HepG2 (cell line): ENCODE measurements around the gene NCOA6. TPM values are rescaled to one million over a fixed set of nuclear protein-coding genes. Genes with fewer than 3 reads are reported as not detected.
A peak's percentile ranks its signal among the peaks of the same experiment; 100 is the strongest.

Experiments used
- ATF2 ChIP-seq: sonication (generic); formaldehyde crosslinking; IDR thresholded peaks from 2 replicates; pipeline ENCODE4 v1.4.0; 2020; ENCODE audit warnings: missing genetic modification reagents
- DMAP1 ChIP-seq: IDR thresholded peaks from 2 replicates; pipeline ENCODE4 v1.6.1; 2016
- DR1 ChIP-seq: sonication (generic); formaldehyde crosslinking; IDR thresholded peaks from 2 replicates; pipeline ENCODE4 v1.8.0; 2021; ENCODE audit warnings: mild to moderate bottlenecking, missing genetic modification reagents, inconsistent platforms
- KDM2A ChIP-seq: sonication (generic); formaldehyde crosslinking; IDR thresholded peaks from 2 replicates; pipeline ENCODE4 v1.4.0; 2020; ENCODE audit warnings: low read depth, missing genetic modification reagents, borderline replicate concordance
- KLF12 ChIP-seq: sonication (generic); formaldehyde crosslinking; IDR thresholded peaks from 2 replicates; pipeline ENCODE4 v1.4.0; 2020; ENCODE audit warnings: missing genetic modification reagents, borderline replicate concordance
- MTA1 ChIP-seq: sonication (generic); formaldehyde crosslinking; IDR thresholded peaks from 2 replicates; pipeline ENCODE4 v1.4.0; 2020; ENCODE audit warnings: missing genetic modification reagents, mild to moderate bottlenecking, borderline replicate concordance
- MXD4 ChIP-seq: IDR thresholded peaks from 2 replicates; pipeline ENCODE4 v1.6.1; 2016; ENCODE audit warnings: mild to moderate bottlenecking, missing biosample characterization, missing genetic modification reagents
- MYPOP ChIP-seq: sonication (generic); formaldehyde crosslinking; IDR thresholded peaks from 2 replicates; pipeline ENCODE4 v1.8.1; 2023; ENCODE audit warnings: mild to moderate bottlenecking, moderate library complexity, missing genetic modification reagents
- NCOR1 ChIP-seq: fragments of 200-600 bp; sonication (generic); IDR thresholded peaks from 2 replicates; pipeline ENCODE4 v1.7.0; 2017; ENCODE audit warnings: antibody characterized with exemption, low read length, borderline replicate concordance
- PTBP1 ChIP-seq: fragments of 200-400 bp; formaldehyde crosslinking; IDR thresholded peaks from 2 replicates; pipeline ENCODE4 v1.6.1; 2018; ENCODE audit warnings: low read length, low read depth; ENCODE audit not compliant: poor library complexity, severe bottlenecking
- REL ChIP-seq: sonication (generic); formaldehyde crosslinking; conservative IDR thresholded peaks from 2 replicates; pipeline ENCODE4 v1.8.0; 2022; ENCODE audit warnings: mild to moderate bottlenecking, missing genetic modification reagents, moderate library complexity
- REST ChIP-seq, 2 experiments: IDR thresholded peaks; 2 replicates each; pipeline ENCODE4 v1.6.1; 2011 to 2012; ENCODE audit warnings: low read length in 2 of 2, borderline replicate concordance in 1 of 2, low read depth in 1 of 2, mild to moderate bottlenecking in 1 of 2, moderate library complexity in 1 of 2
- SOX6 ChIP-seq, 2 experiments: fragments of 450-650 bp in 1 of 2; sonication (generic) in 1 of 2; formaldehyde crosslinking in 1 of 2; IDR thresholded peaks; 2 replicates each; pipeline versions ENCODE4 v1.4.0 to v1.6.1; 2017 to 2020; ENCODE audit warnings: antibody characterized with exemption in 1 of 2, mild to moderate bottlenecking in 1 of 2, missing genetic modification reagents in 1 of 2
- ZBTB34 ChIP-seq: sonication (generic); formaldehyde crosslinking; IDR thresholded peaks from 2 replicates; pipeline ENCODE4 v1.8.0; 2022; ENCODE audit warnings: mild to moderate bottlenecking, missing genetic modification reagents
- ZBTB7A ChIP-seq: sonication (generic); formaldehyde crosslinking; IDR thresholded peaks from 2 replicates; pipeline ENCODE4 v1.8.0; 2022; ENCODE audit warnings: mild to moderate bottlenecking, missing genetic modification reagents
- ZNF34 ChIP-seq: sonication (generic); formaldehyde crosslinking; IDR thresholded peaks from 2 replicates; pipeline ENCODE4 v1.4.0; 2020; ENCODE audit warnings: mild to moderate bottlenecking, missing genetic modification reagents, borderline replicate concordance
- ZNF576 ChIP-seq: sonication (generic); formaldehyde crosslinking; IDR thresholded peaks from 2 replicates; pipeline ENCODE4 v1.4.0; 2020; ENCODE audit warnings: mild to moderate bottlenecking, missing genetic modification reagents
- polyA plus RNA-seq, 8 experiments: library from polyadenylated mRNA; depleted of rRNA in 3 of 8; stranded (reverse) in 7 of 8; unstranded in 1 of 8; fragments of >200 nt; fragmentation: Illumina TruSeq in 4 of 8; extraction: Trizol in 4 of 8; gene quantifications; 2 replicates each; pipeline versions ENCODE4 v1.2.1 to v1.2.3, GENCODE V29; 2011 to 2016; ENCODE audit warnings: low read depth in 4 of 8, missing spikeins in 1 of 8, mixed read lengths in 1 of 8; ENCODE audit not compliant: insufficient read depth in 1 of 8
- total RNA-seq, 5 experiments: library from RNA; depleted of rRNA; stranded (reverse); fragments of >200 nt; fragmentation: Illumina TruSeq; extraction: Trizol; gene quantifications; 2 replicates each; pipeline ENCODE4 v1.2.3, GENCODE V29; 2016; ENCODE audit warnings: low read depth in 1 of 5
- TF ChIP-seq, protein P1 (sequence below): IDR thresholded peaks from 2 replicates; pipeline ENCODE4 v1.6.1; 2016; ENCODE audit warnings: control low read depth

NCOA6 gene
- total and polyA plus RNA-seq, 2 of the 13 experiments (the other 11 are each of a cell fraction or from before 2014, with no cell fraction given) = 11.2 to 29.3 TPM

GRCh38 chr20:34872622-34873224, 47.3 kb upstream of the NCOA6 start, which contains the start of gene GGT7 (continued):
- TF ChIP-seq KDM2A (peak; percentile 98), DR1 (CRISPR knock-in tag) (peak; percentile 33; the same call in 1 of the 2 replicates), REL (peak; percentile 89; the same call in 1 of the 2 replicates), ATF2 (CRISPR knock-in tag) (peak; percentile 86), MXD4 (CRISPR knock-in tag) (peak; percentile 93), KLF12 (peak; percentile 85; the same call in 1 of the 2 replicates), MYPOP (CRISPR knock-in tag) (peak; percentile 98), NCOR1 (no peak), DMAP1 (peak; percentile 56), SOX6 (IDR thresholded peaks at IDR 0.05) (no peak), SOX6 (CRISPR knock-in tag; IDR thresholded peaks at IDR 0.05) (peak; percentile 80), ZNF34 (peak; percentile 79; the same call in 1 of the 2 replicates), ZNF576 (CRISPR knock-in tag) (peak; percentile 91), ZBTB34 (CRISPR knock-in tag) (0 out of 2 replicates have a peak, but pooled peaks have one; percentile 20), ZBTB7A (CRISPR knock-in tag) (peak; percentile 93), MTA1 (peak; percentile 92; the same call in 1 of the 2 replicates), REST (IDR thresholded peaks at IDR 0.05; ENCODE audit: borderline replicate concordance in 1 of 2, low read depth in 1 of 2, low read length in 2 of 2) (peak in 1 of 2 experiments; percentile 19; a peak in 1 of 4 replicates), PTBP1 (peak; percentile 65)
- TF ChIP-seq, protein P1, sequence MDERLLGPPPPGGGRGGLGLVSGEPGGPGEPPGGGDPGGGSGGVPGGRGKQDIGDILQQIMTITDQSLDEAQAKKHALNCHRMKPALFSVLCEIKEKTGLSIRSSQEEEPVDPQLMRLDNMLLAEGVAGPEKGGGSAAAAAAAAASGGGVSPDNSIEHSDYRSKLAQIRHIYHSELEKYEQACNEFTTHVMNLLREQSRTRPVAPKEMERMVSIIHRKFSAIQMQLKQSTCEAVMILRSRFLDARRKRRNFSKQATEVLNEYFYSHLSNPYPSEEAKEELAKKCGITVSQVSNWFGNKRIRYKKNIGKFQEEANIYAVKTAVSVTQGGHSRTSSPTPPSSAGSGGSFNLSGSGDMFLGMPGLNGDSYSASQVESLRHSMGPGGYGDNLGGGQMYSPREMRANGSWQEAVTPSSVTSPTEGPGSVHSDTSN (CRISPR knock-in tag) = no peak
